Dendritic cell treated with granulocyte-macrophage colony-stimulating factor and Interleukin-4, amounts not matched to agents 40 ng/mL and 50 ng/mL, for 4 days (primary cell): ENCODE measurements around the gene FASLG.

Experiments
- H3K27ac Mint-ChIP-seq: one replicate; pipeline ENCODE4 v1.8.0; 2022; ENCODE audit warnings: mild to moderate bottlenecking, mixed read lengths
- H3K27me3 Mint-ChIP-seq: one replicate; pipeline ENCODE4 v1.8.0; 2022; ENCODE audit warnings: mild to moderate bottlenecking, mixed read lengths
- H3K36me3 Mint-ChIP-seq: one replicate; pipeline ENCODE4 v1.8.0; 2022; ENCODE audit warnings: low read depth, mixed read lengths
- H3K4me1 Mint-ChIP-seq: one replicate; pipeline ENCODE4 v1.8.0; 2022; ENCODE audit warnings: low read depth, mixed read lengths
- H3K4me3 Mint-ChIP-seq: one replicate; pipeline ENCODE4 v1.8.0; 2022; ENCODE audit warnings: mild to moderate bottlenecking, moderate library complexity, mixed read lengths
- H3K9me3 Mint-ChIP-seq: one replicate; pipeline ENCODE4 v1.8.0; 2022; ENCODE audit warnings: mixed read lengths
- intact Hi-C: fragments of 100-400 bp; cut with micrococcal nuclease; formaldehyde crosslinking; loops from one replicate; pipeline ENCODE4 v1.15.0; 2022

FASLG gene

GRCh38 chr1:172654535-172654934, 4.4 kb upstream of the FASLG start:
- no peaks in the 10 kb centered on the region for H3K27me3 Mint-ChIP-seq
- H3K4me1 Mint-ChIP-seq: no peaks in the 10 kb centered on the region
- H3K36me3 Mint-ChIP-seq: no peaks in the 10 kb centered on the region
- intact Hi-C loops: no loop called here
- no peak overlapping the region for H3K27ac Mint-ChIP-seq
- no peaks in the 10 kb centered on the region for H3K9me3 Mint-ChIP-seq
- no peak overlapping the region for H3K4me3 Mint-ChIP-seq

- Mint-ChIP-seq H3K27ac (no peak overlapping the region), H3K36me3 (no peaks in the 10 kb centered on the region), H3K27me3 (no peaks in the 10 kb centered on the region), H3K4me1 (no peaks in the 10 kb centered on the region), H3K9me3 (no peaks in the 10 kb centered on the region), H3K4me3 (no peak overlapping the region)
- intact Hi-C loops: no loop called here
Observed at GRCh38 chr1:172656576-172656975, 2.3 kb upstream of the FASLG start.

GRCh38 chr1:172657586-172657985, 1.3 kb upstream of the FASLG start:
- Mint-ChIP-seq H3K27ac (no peak overlapping the region), H3K36me3 (no peaks in the 10 kb centered on the region), H3K9me3 (no peaks in the 10 kb centered on the region), H3K27me3 (no peaks in the 10 kb centered on the region), H3K4me1 (peaks cover 4% of the 10 kb centered on the region), H3K4me3 (no peak overlapping the region)
- intact Hi-C loops: no loop called here

GRCh38 chr1:172661107-172661506, 2.2 kb downstream of the FASLG start:
- intact Hi-C loops: no loop called here
- no peak overlapping the region for H3K4me3 Mint-ChIP-seq
- no peaks in the 10 kb centered on the region for H3K36me3 Mint-ChIP-seq
- no peak overlapping the region for H3K27ac Mint-ChIP-seq
- peaks cover 16% of the 10 kb centered on the region for H3K4me1 Mint-ChIP-seq
- H3K9me3 Mint-ChIP-seq: no peaks in the 10 kb centered on the region
- H3K27me3 Mint-ChIP-seq: peaks cover 2% of the 10 kb centered on the region

GRCh38 chr1:172662464-172663109, 3.7 kb downstream of the FASLG start:
- Mint-ChIP-seq H3K9me3 (no peaks in the 10 kb centered on the region), H3K4me1 (peaks cover 16% of the 10 kb centered on the region), H3K36me3 (no peaks in the 10 kb centered on the region), H3K27me3 (peaks cover 2% of the 10 kb centered on the region), H3K27ac (no peak overlapping the region), H3K4me3 (no peak overlapping the region)
- intact Hi-C loops: no loop called here

GRCh38 chr1:172663732-172664131, 4.8 kb downstream of the FASLG start:
- Mint-ChIP-seq H3K4me1 (peaks cover 16% of the 10 kb centered on the region), H3K9me3 (no peaks in the 10 kb centered on the region), H3K27ac (no peak overlapping the region), H3K27me3 (peaks cover 2% of the 10 kb centered on the region), H3K36me3 (no peaks in the 10 kb centered on the region), H3K4me3 (no peak overlapping the region)
- intact Hi-C loops: no loop called here

- H3K9me3 Mint-ChIP-seq: no peaks in the 10 kb centered on the region
- no peak overlapping the region for H3K27ac Mint-ChIP-seq
- H3K36me3 Mint-ChIP-seq: no peaks in the 10 kb centered on the region
- H3K4me1 Mint-ChIP-seq: peaks cover 7% of the 10 kb centered on the region
- intact Hi-C loops: no loop called here
- H3K27me3 Mint-ChIP-seq: peaks cover 2% of the 10 kb centered on the region
- no peak overlapping the region for H3K4me3 Mint-ChIP-seq
Observed at GRCh38 chr1:172668097-172668496, 9.2 kb downstream of the FASLG start.

GRCh38 chr1:172669011-172669410, 10.1 kb downstream of the FASLG start:
- Mint-ChIP-seq H3K4me1 (no peaks in the 10 kb centered on the region), H3K4me3 (no peak overlapping the region), H3K27ac (no peak overlapping the region), H3K36me3 (no peaks in the 10 kb centered on the region), H3K27me3 (no peaks in the 10 kb centered on the region), H3K9me3 (no peaks in the 10 kb centered on the region)
- intact Hi-C loops: no loop called here

GRCh38 chr1:172670316-172670715, 11.4 kb downstream of the FASLG start:
- Mint-ChIP-seq H3K27ac (no peak overlapping the region), H3K9me3 (no peaks in the 10 kb centered on the region), H3K27me3 (no peaks in the 10 kb centered on the region), H3K4me3 (no peak overlapping the region), H3K4me1 (no peaks in the 10 kb centered on the region), H3K36me3 (no peaks in the 10 kb centered on the region)
- intact Hi-C loops: no loop called here

GRCh38 chr1:172670791-172671190, 11.9 kb downstream of the FASLG start:
- intact Hi-C loops: no loop called here
- H3K4me1 Mint-ChIP-seq: no peaks in the 10 kb centered on the region
- H3K4me3 Mint-ChIP-seq: no peak overlapping the region

GRCh38 chr1:172671591-172671990, 12.7 kb downstream of the FASLG start:
- Mint-ChIP-seq H3K4me1 (no peaks in the 10 kb centered on the region), H3K9me3 (no peaks in the 10 kb centered on the region), H3K27ac (no peak overlapping the region), H3K36me3 (no peaks in the 10 kb centered on the region), H3K27me3 (no peaks in the 10 kb centered on the region), H3K4me3 (no peak overlapping the region)
- intact Hi-C loops: no loop called here

More at GRCh38 chr1:172670791-172671190, 11.9 kb downstream of the FASLG start:
- Mint-ChIP-seq H3K36me3 (no peaks in the 10 kb centered on the region), H3K27ac (no peak overlapping the region), H3K27me3 (no peaks in the 10 kb centered on the region), H3K9me3 (no peaks in the 10 kb centered on the region)

- intact Hi-C loops: no loop called here
- no peaks in the 10 kb centered on the region for H3K9me3 Mint-ChIP-seq
- H3K27ac Mint-ChIP-seq: no peak overlapping the region
- no peaks in the 10 kb centered on the region for H3K27me3 Mint-ChIP-seq
- H3K4me3 Mint-ChIP-seq: no peak overlapping the region
- no peaks in the 10 kb centered on the region for H3K4me1 Mint-ChIP-seq
- H3K36me3 Mint-ChIP-seq: no peaks in the 10 kb centered on the region
Observed at GRCh38 chr1:172672720-172673119, 13.8 kb downstream of the FASLG start.

GRCh38 chr1:172673761-172674160, 14.9 kb downstream of the FASLG start:
- Mint-ChIP-seq H3K36me3 (no peaks in the 10 kb centered on the region), H3K4me3 (no peak overlapping the region), H3K27ac (no peak overlapping the region), H3K9me3 (no peaks in the 10 kb centered on the region), H3K4me1 (no peaks in the 10 kb centered on the region), H3K27me3 (no peaks in the 10 kb centered on the region)
- intact Hi-C loops: no loop called here

GRCh38 chr1:172674831-172675613, 16.1 kb downstream of the FASLG start:
- H3K4me3 Mint-ChIP-seq: no peak overlapping the region
- no peaks in the 10 kb centered on the region for H3K27me3 Mint-ChIP-seq
- no peaks in the 10 kb centered on the region for H3K9me3 Mint-ChIP-seq
- no peaks in the 10 kb centered on the region for H3K4me1 Mint-ChIP-seq
- intact Hi-C loops: no loop called here
- H3K36me3 Mint-ChIP-seq: no peaks in the 10 kb centered on the region
- no peak overlapping the region for H3K27ac Mint-ChIP-seq
